Measurements from ENCODE around the gene NUP210L. TPM values are rescaled to one million over a fixed set of nuclear protein-coding genes. Genes with fewer than 3 reads are reported as not detected.

Gene NUP210L
- total and polyA plus RNA-seq, 9 of the 15 experiments (the other 6 are each of a cell fraction or from before 2014, with no cell fraction given), result 0.01 to 0.04 TPM; not detected in 7

DNA sequence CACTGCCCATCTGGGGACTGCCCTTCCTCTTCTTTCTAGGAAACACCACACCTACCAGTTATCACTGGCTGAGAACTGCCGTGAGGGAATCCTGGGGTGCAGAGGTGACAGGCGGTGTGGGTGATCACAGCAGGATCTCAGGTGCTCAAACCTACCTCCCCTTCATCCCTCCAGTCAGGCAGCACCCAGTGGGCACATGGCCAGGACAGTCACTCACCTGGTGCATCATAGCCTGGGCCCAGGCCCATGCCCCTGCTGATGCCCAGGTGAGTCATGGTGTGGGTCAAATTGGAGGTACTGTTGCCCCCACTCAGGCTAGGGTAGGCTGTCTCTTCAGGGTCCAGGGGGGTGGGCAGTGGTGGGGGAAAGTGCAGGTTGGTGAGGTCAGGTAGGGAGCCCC lies 203.1 kb downstream of the NUP210L start (continued):
- TF ChIP-seq, protein P1, sequence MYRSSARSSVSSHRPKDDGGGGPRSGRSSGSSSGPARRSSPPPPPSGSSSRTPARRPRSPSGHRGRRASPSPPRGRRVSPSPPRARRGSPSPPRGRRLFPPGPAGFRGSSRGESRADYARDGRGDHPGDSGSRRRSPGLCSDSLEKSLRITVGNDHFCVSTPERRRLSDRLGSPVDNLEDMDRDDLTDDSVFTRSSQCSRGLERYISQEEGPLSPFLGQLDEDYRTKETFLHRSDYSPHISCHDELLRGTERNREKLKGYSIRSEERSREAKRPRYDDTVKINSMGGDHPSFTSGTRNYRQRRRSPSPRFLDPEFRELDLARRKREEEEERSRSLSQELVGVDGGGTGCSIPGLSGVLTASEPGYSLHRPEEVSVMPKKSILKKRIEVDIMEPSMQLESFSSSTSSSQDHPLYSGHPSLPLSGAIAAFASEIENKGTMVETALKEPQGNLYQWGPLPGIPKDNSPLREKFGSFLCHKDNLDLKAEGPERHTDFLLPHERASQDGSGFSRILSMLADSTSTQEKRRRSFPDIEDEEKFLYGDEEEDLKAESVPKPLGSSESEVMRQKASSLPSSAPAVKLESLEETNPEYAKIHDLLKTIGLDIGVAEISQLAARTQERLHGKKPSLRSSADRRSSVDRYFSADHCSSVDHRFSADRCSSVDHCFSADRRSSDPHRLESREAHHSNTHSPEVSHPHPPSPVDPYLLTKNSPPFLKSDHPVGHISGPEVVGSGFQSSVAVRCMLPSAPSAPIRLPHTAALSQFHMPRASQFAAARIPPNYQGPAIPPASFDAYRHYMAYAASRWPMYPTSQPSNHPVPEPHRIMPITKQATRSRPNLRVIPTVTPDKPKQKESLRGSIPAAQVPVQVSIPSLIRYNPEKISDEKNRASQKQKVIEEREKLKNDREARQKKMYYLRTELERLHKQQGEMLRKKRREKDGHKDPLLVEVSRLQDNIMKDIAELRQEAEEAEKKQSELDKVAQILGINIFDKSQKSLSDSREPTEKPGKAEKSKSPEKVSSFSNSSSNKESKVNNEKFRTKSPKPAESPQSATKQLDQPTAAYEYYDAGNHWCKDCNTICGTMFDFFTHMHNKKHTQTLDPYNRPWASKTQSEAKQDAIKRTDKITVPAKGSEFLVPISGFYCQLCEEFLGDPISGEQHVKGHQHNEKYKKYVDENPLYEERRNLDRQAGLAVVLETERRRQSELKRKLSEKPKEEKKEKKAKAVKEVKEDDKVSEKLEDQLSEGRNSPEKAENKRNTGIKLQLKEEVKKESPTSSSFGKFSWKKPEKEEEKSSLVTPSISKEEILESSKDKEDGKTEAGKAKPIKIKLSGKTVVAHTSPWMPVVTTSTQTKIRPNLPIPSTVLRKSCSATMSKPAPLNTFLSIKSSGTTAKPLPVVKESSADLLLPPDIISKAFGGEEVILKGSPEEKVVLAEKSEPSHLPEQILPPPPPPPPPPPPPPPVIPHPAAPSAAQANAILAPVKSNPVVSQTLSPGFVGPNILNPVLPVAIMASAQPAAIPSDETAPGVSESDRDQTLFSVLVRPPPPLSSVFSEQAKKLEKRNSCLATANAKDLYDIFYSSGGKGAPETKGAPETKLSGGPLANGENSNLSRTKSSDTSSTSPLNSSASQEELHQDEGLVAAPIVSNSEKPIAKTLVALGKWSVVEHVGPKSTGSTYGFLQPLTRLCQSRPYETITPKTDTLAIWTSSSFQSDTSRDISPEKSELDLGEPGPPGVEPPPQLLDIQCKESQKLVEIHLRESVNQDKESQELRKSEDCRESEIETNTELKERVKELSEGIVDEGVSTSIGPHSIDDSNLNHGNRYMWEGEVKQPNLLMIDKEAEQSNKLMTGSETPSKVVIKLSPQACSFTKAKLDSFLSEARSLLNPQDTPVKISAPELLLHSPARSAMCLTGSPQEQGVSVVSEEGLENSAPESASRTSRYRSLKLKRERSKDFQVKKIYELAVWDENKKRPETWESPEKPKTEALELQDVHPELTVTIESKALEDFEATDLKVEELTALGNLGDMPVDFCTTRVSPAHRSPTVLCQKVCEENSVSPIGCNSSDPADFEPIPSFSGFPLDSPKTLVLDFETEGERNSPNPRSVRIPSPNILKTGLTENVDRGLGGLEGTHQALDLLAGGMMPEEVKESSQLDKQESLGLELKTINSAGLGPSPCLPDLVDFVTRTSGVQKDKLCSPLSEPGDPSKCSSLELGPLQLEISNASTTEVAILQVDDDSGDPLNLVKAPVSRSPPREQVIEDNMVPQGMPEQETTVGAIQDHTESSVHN (IDR thresholded peaks at IDR 0.05; ENCODE audit: borderline replicate concordance in 1 of 2, low read depth in 1 of 2), result no peak
- no peak for TF ChIP-seq ZNF444 (CRISPR knock-in tag; IDR thresholded peaks at IDR 0.05)
- no peak for TF ChIP-seq NCOR1 (IDR thresholded peaks at IDR 0.05)
- no peak for TF ChIP-seq ZNF133 (CRISPR knock-in tag; IDR thresholded peaks at IDR 0.05)
- no peak for TF ChIP-seq TAF1 (IDR thresholded peaks at IDR 0.05; ENCODE audit: control insufficient read depth, extremely low read depth, insufficient read depth, low read length, severe bottlenecking)

Measured in K562 (cell line).